Ishikawa (cell line): ENCODE measurements around the gene FOXC1.

ENCODE experiments used
- RAD21 ChIP-seq: IDR thresholded peaks from 2 replicates; pipeline ENCODE4 v1.6.1; 2012; ENCODE audit warnings: low read depth
- TAF1 ChIP-seq: IDR thresholded peaks from 2 replicates; pipeline ENCODE4 v1.6.1; 2012; ENCODE audit warnings: low read depth, mild to moderate bottlenecking
- YY1 ChIP-seq: IDR thresholded peaks from 2 replicates; pipeline ENCODE4 v1.6.1; 2012; ENCODE audit warnings: low read depth
- TF ChIP-seq, protein P1 (sequence below): IDR thresholded peaks from 2 replicates; pipeline ENCODE4 v1.6.1; 2012; ENCODE audit warnings: low read depth, mild to moderate bottlenecking

DNA sequence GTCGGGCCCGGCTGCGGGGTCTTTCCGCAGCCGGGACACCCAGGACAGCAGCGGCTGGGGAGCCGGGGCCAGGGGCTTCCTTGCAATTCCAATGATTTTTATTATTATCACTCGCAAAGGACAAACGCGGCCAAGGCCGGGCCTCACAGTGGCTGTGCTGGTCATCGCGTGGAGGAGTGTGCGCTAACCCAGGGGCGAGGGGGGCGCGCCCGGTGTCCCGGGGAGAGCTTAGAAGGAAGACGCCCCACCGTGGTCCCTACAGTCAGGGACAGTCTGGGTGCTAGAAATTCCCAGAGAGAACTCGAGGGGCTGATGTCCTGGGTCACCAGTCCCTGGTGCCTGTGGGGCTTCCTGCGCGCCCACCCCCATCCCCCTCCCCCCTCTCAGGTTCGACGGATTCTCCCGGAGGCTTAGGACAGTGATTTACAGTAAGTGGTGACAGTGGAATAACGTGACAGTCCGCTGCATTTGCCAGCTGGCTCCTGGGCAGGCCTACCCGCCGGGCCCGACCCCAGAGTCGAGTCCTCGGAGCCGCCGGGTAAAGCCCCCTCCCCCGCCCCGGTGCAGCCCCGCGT, 9.5 kb downstream of the FOXC1 start:
- TF ChIP-seq TAF1 = no peak
- TF ChIP-seq, protein P1, sequence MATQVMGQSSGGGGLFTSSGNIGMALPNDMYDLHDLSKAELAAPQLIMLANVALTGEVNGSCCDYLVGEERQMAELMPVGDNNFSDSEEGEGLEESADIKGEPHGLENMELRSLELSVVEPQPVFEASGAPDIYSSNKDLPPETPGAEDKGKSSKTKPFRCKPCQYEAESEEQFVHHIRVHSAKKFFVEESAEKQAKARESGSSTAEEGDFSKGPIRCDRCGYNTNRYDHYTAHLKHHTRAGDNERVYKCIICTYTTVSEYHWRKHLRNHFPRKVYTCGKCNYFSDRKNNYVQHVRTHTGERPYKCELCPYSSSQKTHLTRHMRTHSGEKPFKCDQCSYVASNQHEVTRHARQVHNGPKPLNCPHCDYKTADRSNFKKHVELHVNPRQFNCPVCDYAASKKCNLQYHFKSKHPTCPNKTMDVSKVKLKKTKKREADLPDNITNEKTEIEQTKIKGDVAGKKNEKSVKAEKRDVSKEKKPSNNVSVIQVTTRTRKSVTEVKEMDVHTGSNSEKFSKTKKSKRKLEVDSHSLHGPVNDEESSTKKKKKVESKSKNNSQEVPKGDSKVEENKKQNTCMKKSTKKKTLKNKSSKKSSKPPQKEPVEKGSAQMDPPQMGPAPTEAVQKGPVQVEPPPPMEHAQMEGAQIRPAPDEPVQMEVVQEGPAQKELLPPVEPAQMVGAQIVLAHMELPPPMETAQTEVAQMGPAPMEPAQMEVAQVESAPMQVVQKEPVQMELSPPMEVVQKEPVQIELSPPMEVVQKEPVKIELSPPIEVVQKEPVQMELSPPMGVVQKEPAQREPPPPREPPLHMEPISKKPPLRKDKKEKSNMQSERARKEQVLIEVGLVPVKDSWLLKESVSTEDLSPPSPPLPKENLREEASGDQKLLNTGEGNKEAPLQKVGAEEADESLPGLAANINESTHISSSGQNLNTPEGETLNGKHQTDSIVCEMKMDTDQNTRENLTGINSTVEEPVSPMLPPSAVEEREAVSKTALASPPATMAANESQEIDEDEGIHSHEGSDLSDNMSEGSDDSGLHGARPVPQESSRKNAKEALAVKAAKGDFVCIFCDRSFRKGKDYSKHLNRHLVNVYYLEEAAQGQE = no peak
- TF ChIP-seq RAD21 = no peak
- TF ChIP-seq YY1 = no peak
